IMR-90 (cell line): ENCODE measurements around the gene FMN2. TPM values are rescaled to one million over a fixed set of nuclear protein-coding genes. Genes with fewer than 3 reads are reported as not detected.

Experiments
- ATAC-seq: fragments of 200-7000 bp; cut with Tn5 transposase; 2 replicates; pipeline ENCODE4 v1.9.1; 2020; ENCODE audit warnings: low read depth, mild to moderate bottlenecking, moderate library complexity
- BruUV-seq: library from RNA; stranded (reverse); fragments of 400-500 nt; replicated peaks from 2 replicates; lab custom pipeline; 2021; lab: Mats Ljungman, UMichigan
- CTCF ChIA-PET: fragments of 300-600 bp; formaldehyde crosslinking; extraction: SDS; loops from one replicate; lab custom pipeline; 2021; ENCODE audit warnings: antibody characterized with exemption; lab: Yijun Ruan, JAX
- POLR2A ChIA-PET: fragments of 300-600 bp; sonication (Branson Sonifier 250); formaldehyde crosslinking; loops from one replicate; lab custom pipeline; 2022; ENCODE audit warnings: antibody characterized with exemption; ENCODE audit not compliant: unreplicated experiment; lab: Charles Lee
- DNase-seq: peaks from one replicate; pipeline ENCODE4 v3.0.0; 2013
- H2AFZ ChIP-seq: replicated peaks from 2 replicates; pipeline ENCODE3; 2013; ENCODE audit warnings: low read length, mild to moderate bottlenecking; ENCODE audit not compliant: poor library complexity
- H2AK5ac ChIP-seq: 2 replicates; pipeline ENCODE4 v1.6.1; 2013; ENCODE audit warnings: low read depth, low read length, inconsistent platforms
- H2AK9ac ChIP-seq: replicated peaks from 2 replicates; pipeline ENCODE3; 2013; ENCODE audit warnings: mild to moderate bottlenecking, low read depth, low read length, moderate library complexity; ENCODE audit not compliant: poor library complexity
- H2BK120ac ChIP-seq: 2 replicates; pipeline ENCODE4 v1.6.1; 2013; ENCODE audit warnings: low read depth, low read length, inconsistent platforms
- H2BK15ac ChIP-seq: 3 replicates; pipeline ENCODE4 v1.6.1; 2013; ENCODE audit warnings: low read depth, low read length, inconsistent platforms
- H2BK20ac ChIP-seq: 2 replicates; pipeline ENCODE4 v1.6.1; 2013; ENCODE audit warnings: low read depth, mild to moderate bottlenecking, inconsistent platforms, low read length, moderate library complexity
- H2BK5ac ChIP-seq: 2 replicates; pipeline ENCODE4 v1.6.1; 2013; ENCODE audit warnings: mild to moderate bottlenecking, low read depth, low read length, inconsistent platforms; ENCODE audit not compliant: poor library complexity, severe bottlenecking
- H3K14ac ChIP-seq: replicated peaks from 2 replicates; pipeline ENCODE4 v1.6.1; 2013; ENCODE audit warnings: low read depth, low read length, inconsistent platforms
- H3K18ac ChIP-seq: 2 replicates; pipeline ENCODE4 v1.6.1; 2013; ENCODE audit warnings: low read depth, low read length, control low read depth
- H3K23ac ChIP-seq: 2 replicates; pipeline ENCODE4 v1.6.1; 2013; ENCODE audit warnings: low read depth, low read length, inconsistent platforms
- H3K27ac ChIP-seq: 2 replicates; pipeline ENCODE4 v1.5.1; 2013; ENCODE audit warnings: mild to moderate bottlenecking, control low read depth, low read length; ENCODE audit not compliant: insufficient read depth
- H3K27me3 ChIP-seq: 2 replicates; pipeline ENCODE4 v1.6.1; 2013; ENCODE audit warnings: low read length; ENCODE audit not compliant: control insufficient read depth, insufficient read depth
- H3K36me3 ChIP-seq: 2 replicates; pipeline ENCODE4 v1.6.1; 2013; ENCODE audit warnings: low read length, mixed read lengths; ENCODE audit not compliant: control insufficient read depth, insufficient read depth
- H3K4ac ChIP-seq: 2 replicates; pipeline ENCODE4 v1.6.1; 2013; ENCODE audit warnings: low read depth, low read length, inconsistent platforms
- H3K4me1 ChIP-seq: 2 replicates; pipeline ENCODE4 v1.6.1; 2013; ENCODE audit warnings: low read length, mixed read lengths; ENCODE audit not compliant: control insufficient read depth, insufficient read depth
- H3K4me2 ChIP-seq: 2 replicates; pipeline ENCODE4 v1.6.1; 2013; ENCODE audit warnings: low read depth, mild to moderate bottlenecking, control low read depth, low read length, moderate library complexity
- H3K4me3 ChIP-seq: 2 replicates; pipeline ENCODE4 v1.5.1; 2013; ENCODE audit warnings: low read depth, mild to moderate bottlenecking, control low read depth, low read length, moderate library complexity; ENCODE audit not compliant: insufficient read depth
- H3K56ac ChIP-seq: 2 replicates; pipeline ENCODE4 v1.6.1; 2013; ENCODE audit warnings: low read length, inconsistent platforms; ENCODE audit not compliant: insufficient read depth; ENCODE audit errors: extremely low read depth
- H3K79me1 ChIP-seq, 2 experiments: 2 replicates each; pipeline ENCODE4 v1.6.1; 2013; ENCODE audit warnings: low read length in 2 of 2, inconsistent platforms in 1 of 2, low read depth in 1 of 2
- H3K9ac ChIP-seq: 2 replicates; pipeline ENCODE4 v1.6.1; 2013; ENCODE audit warnings: low read depth, low read length, control low read depth
- H3K9me1 ChIP-seq: 2 replicates; pipeline ENCODE4 v1.6.1; 2013; ENCODE audit warnings: low read length, inconsistent platforms; ENCODE audit not compliant: insufficient read depth
- H3K9me3 ChIP-seq: 2 replicates; pipeline ENCODE4 v1.6.1; 2013; ENCODE audit warnings: low read length; ENCODE audit not compliant: control insufficient read depth, insufficient read depth
- H4K20me1 ChIP-seq: 2 replicates; pipeline ENCODE4 v1.6.1; 2013; ENCODE audit warnings: low read length, inconsistent platforms; ENCODE audit not compliant: insufficient read depth
- H4K5ac ChIP-seq: 2 replicates; pipeline ENCODE4 v1.6.1; 2013; ENCODE audit warnings: mild to moderate bottlenecking, low read depth, low read length, control low read depth
- H4K8ac ChIP-seq, 2 experiments: 2 replicates each; pipeline ENCODE4 v1.6.1; 2013; ENCODE audit warnings: low read depth in 2 of 2, low read length in 2 of 2, control low read depth in 1 of 2, inconsistent platforms in 1 of 2
- H4K91ac ChIP-seq: 2 replicates; pipeline ENCODE4 v1.6.1; 2013; ENCODE audit warnings: low read depth, low read length, inconsistent platforms; ENCODE audit not compliant: insufficient read depth
- BHLHE40 ChIP-seq: fragments of 150-350 bp; IDR thresholded peaks from 2 replicates; pipeline ENCODE4 v1.6.1; 2016; ENCODE audit warnings: mild to moderate bottlenecking, low read depth, low read length
- CEBPB ChIP-seq: IDR thresholded peaks from 2 replicates; pipeline ENCODE4 v1.6.1; 2012; ENCODE audit warnings: low read depth, low read length, improper control_type of control experiment
- CHD1 ChIP-seq: IDR thresholded peaks from 2 replicates; pipeline ENCODE4 v1.6.1; 2012; ENCODE audit warnings: low read depth, low read length, improper control_type of control experiment
- CTCF ChIP-seq: conservative IDR thresholded peaks from 2 replicates; pipeline ENCODE4 v1.5.1; 2012; ENCODE audit warnings: mild to moderate bottlenecking, low read depth, low read length, improper control_type of control experiment
- FOS ChIP-seq: fragments of 150-350 bp; IDR thresholded peaks from 2 replicates; pipeline ENCODE4 v1.6.1; 2016; ENCODE audit warnings: low read depth, low read length
- MAFK ChIP-seq: IDR thresholded peaks from 2 replicates; pipeline ENCODE4 v1.6.1; 2012; ENCODE audit warnings: low read depth, low read length, improper control_type of control experiment
- MAZ ChIP-seq: IDR thresholded peaks from 2 replicates; pipeline ENCODE4 v1.6.1; 2012; ENCODE audit warnings: low read depth, mild to moderate bottlenecking, low read length, improper control_type of control experiment, moderate library complexity, borderline replicate concordance
- MXI1 ChIP-seq: IDR thresholded peaks from 2 replicates; pipeline ENCODE4 v1.6.1; 2012; ENCODE audit warnings: low read depth, mild to moderate bottlenecking, low read length, moderate library complexity, borderline replicate concordance
- NFE2L2 ChIP-seq: fragments of 150-350 bp; IDR thresholded peaks from 2 replicates; pipeline ENCODE4 v1.6.1; 2016; ENCODE audit warnings: low read depth, mild to moderate bottlenecking, low read length
- POLR2A ChIP-seq: IDR thresholded peaks from 2 replicates; pipeline ENCODE4 v1.6.1; 2012; ENCODE audit warnings: mild to moderate bottlenecking, low read depth, low read length
- RFX5 ChIP-seq: IDR thresholded peaks from 2 replicates; pipeline ENCODE4 v1.8.0; 2012; ENCODE audit warnings: low read depth, mild to moderate bottlenecking, low read length, moderate library complexity
- USF2 ChIP-seq: fragments of 150-350 bp; IDR thresholded peaks from 2 replicates; pipeline ENCODE4 v1.6.1; 2017; ENCODE audit warnings: mild to moderate bottlenecking, antibody characterized with exemption, low read length, low read depth
- WGBS, 2 experiments: methylation state at CpG; one replicate each; pipeline versions ENCODE4 v1.1.5 to v1.1.7; 2013; ENCODE audit warnings: missing lambda C conversion rate in 2 of 2; ENCODE audit not compliant: insufficient read length in 1 of 2; ENCODE audit errors: extremely low coverage in 2 of 2; 5-methylcytosine and 5-hydroxymethylcytosine counted together
- dilution Hi-C: fragments of 300-500 bp; cut with HindIII; formaldehyde crosslinking; loops from one replicate; pipeline ENCODE4 v1.14.3; 2018; ENCODE audit warnings: low sequenced_read_pairs; ENCODE audit not compliant: unreplicated experiment
- in situ Hi-C: fragments of 300-500 bp; cut with MboI; formaldehyde crosslinking; loops from 3 replicates; pipeline ENCODE4 v1.14.3; 2019; ENCODE audit warnings: low sequenced_read_pairs, inconsistent platforms, mixed read lengths
- intact Hi-C: fragments of 100-400 bp; cut with micrococcal nuclease; formaldehyde crosslinking; loops from 2 replicates; pipeline ENCODE4 v1.10.0; 2022
- polyA plus RNA-seq, 3 experiments: library from polyadenylated mRNA; depleted of rRNA; stranded (reverse); fragments of >200 nt; gene quantifications; 2 replicates each; pipeline ENCODE4 v1.2.3, GENCODE V29; 2012; ENCODE audit warnings: low replicate concordance in 1 of 3
- total RNA-seq: library from RNA; depleted of rRNA; stranded (reverse); fragments of >200 nt; gene quantifications from 2 replicates; pipeline ENCODE4 v1.2.3, GENCODE V29; 2012

The FMN2 gene
- total and polyA plus RNA-seq, 2 of the 4 experiments (the other 2 are of a cell fraction) = 29.0 to 35.8 TPM

GRCh38 chr1:240084749-240085148 is 6.9 kb upstream of the FMN2 start:
- Histone ChIP-seq H2AK5ac (0 out of 2 replicates have a peak overlapping the region, but pooled peaks have one; percentile 43), H3K4me3 (no peak overlapping the region), H3K23ac (no peak overlapping the region), H3K9ac (no peak overlapping the region), H3K9me3 (no peaks in the 10 kb centered on the region), H3K4me2 (no peak overlapping the region), H4K91ac (no peak overlapping the region), H3K18ac (no peak overlapping the region), H2BK15ac (no peak overlapping the region), H2BK20ac (no peak overlapping the region), H2AFZ (no peak overlapping the region), H4K20me1 (no peaks in the 10 kb centered on the region), H3K4me1 (peaks cover 6% of the 10 kb centered on the region), H3K9me1 (peaks cover 6% of the 10 kb centered on the region), H3K56ac (no peak overlapping the region), H3K36me3 (no peaks in the 10 kb centered on the region), H3K4ac (no peak overlapping the region), H2BK120ac (no peak overlapping the region), H4K5ac (no peak overlapping the region), H4K8ac (no peak overlapping the region), H3K27ac (no peak overlapping the region), H3K27me3 (no peaks in the 10 kb centered on the region), H2AK9ac (no peak overlapping the region), H3K14ac (no peak overlapping the region), H2BK5ac (no peak overlapping the region), H3K79me1 (peaks cover 2 to 5% of the 10 kb centered on the region in 2 experiments; a peak in 1 of 4 replicates)
- ChIA-PET CTCF (interaction anchor here (1.4 kb wide), 1 partner anchor 57 kb away, joined by 4 read pairs; no protein-coding TSS in a partner anchor), POLR2A (no interaction called here)
- dilution Hi-C loops = no loop called here
- intact Hi-C loops = no loop called here
- WGBS, 2 experiments = no CpG with 5 or more reads among the region's 8 CpGs
- no TSS peak for BruUV-seq
- TF ChIP-seq POLR2A = no peak
- no peak for TF ChIP-seq CHD1
- TF ChIP-seq USF2 = no peak
- no peak for TF ChIP-seq MAFK
- TF ChIP-seq BHLHE40 = no peak
- no peak for TF ChIP-seq MXI1
- no peak for TF ChIP-seq RFX5
- TF ChIP-seq CTCF = no peak
- TF ChIP-seq FOS = no peak
- no peak for TF ChIP-seq CEBPB
- TF ChIP-seq MAZ = no peak
- TF ChIP-seq NFE2L2 = no peak
- DNase-seq (no peak), ATAC-seq (no peak)
- in situ Hi-C loops = no loop called here
